Ovary (tissue), 3 donors: ENCODE data around the gene CMTM2.
A peak's percentile ranks its signal among the peaks of the same experiment; 100 is the strongest.

Source experiments
- POLR2A ChIP-seq: fragments of 450-650 bp; IDR thresholded peaks from one replicate; pipeline ENCODE4 v1.6.1; 2017; ENCODE audit warnings: antibody characterized with exemption, mild to moderate bottlenecking, moderate library complexity
- TF ChIP-seq, protein P1 (sequence below), 3 donors: fragments of 450-650 bp in 2 of 3; fragments of 200-600 bp in 1 of 3; IDR thresholded peaks; one replicate each; pipeline versions ENCODE4 v1.5.1 to v1.8.0; 2016 to 2022; ENCODE audit warnings: antibody characterized with exemption in 3 of 3, mild to moderate bottlenecking in 1 of 3
- donor health status: DM: no; HTN: no; CAD: no.

DNA sequence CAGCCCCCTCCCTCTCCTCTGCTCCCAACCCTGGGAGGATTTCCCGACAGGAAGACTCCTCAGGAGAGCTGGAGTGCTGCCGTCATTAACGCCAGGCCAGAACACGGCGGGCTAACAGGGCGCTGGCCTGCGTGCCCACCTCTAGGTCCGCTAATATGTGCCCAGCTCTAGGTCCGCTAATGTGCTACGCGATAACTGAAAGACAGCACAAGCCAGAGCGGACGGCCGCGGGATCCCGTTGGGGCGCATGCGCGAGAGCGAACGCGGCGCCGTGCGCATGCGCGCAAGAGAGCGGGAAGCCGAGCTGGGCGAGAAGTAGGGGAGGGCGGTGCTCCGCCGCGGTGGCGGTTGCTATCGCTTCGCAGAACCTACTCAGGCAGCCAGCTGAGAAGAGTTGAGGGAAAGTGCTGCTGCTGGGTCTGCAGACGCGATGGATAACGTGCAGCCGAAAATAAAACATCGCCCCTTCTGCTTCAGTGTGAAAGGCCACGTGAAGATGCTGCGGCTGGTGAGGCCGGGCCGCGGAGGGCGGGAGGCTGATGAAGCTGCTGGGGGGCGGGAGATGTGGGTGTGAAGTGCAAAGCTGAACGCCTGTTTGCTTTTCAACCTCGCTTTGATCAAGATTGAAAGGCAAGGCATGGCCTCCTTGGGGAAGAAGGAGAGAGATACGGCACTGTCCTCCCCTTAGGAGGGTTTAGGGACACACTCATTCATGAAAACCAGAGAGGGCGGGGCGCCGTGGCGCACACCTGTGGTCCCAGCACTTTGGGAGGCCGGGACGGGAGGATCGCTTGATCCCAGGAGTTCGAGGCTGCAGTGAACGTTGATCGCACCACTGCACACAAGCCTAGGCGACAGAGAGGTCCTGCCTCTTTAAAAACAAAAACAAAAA lies 26.7 kb upstream of the CMTM2 start, which contains the start of gene CKLF:
- TF ChIP-seq, protein P1, sequence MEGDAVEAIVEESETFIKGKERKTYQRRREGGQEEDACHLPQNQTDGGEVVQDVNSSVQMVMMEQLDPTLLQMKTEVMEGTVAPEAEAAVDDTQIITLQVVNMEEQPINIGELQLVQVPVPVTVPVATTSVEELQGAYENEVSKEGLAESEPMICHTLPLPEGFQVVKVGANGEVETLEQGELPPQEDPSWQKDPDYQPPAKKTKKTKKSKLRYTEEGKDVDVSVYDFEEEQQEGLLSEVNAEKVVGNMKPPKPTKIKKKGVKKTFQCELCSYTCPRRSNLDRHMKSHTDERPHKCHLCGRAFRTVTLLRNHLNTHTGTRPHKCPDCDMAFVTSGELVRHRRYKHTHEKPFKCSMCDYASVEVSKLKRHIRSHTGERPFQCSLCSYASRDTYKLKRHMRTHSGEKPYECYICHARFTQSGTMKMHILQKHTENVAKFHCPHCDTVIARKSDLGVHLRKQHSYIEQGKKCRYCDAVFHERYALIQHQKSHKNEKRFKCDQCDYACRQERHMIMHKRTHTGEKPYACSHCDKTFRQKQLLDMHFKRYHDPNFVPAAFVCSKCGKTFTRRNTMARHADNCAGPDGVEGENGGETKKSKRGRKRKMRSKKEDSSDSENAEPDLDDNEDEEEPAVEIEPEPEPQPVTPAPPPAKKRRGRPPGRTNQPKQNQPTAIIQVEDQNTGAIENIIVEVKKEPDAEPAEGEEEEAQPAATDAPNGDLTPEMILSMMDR (IDR thresholded peaks at IDR 0.05): no peak
- TF ChIP-seq POLR2A: peak; percentile 89
